ENCODE data around the gene NDUFA6. TPM values are rescaled to one million over a fixed set of nuclear protein-coding genes. Genes with fewer than 3 reads are reported as not detected.

NDUFA6 gene
- total RNA-seq, 3 donors from 2014 or later = 37.3 to 61.1 (median 45.2) TPM

DNA sequence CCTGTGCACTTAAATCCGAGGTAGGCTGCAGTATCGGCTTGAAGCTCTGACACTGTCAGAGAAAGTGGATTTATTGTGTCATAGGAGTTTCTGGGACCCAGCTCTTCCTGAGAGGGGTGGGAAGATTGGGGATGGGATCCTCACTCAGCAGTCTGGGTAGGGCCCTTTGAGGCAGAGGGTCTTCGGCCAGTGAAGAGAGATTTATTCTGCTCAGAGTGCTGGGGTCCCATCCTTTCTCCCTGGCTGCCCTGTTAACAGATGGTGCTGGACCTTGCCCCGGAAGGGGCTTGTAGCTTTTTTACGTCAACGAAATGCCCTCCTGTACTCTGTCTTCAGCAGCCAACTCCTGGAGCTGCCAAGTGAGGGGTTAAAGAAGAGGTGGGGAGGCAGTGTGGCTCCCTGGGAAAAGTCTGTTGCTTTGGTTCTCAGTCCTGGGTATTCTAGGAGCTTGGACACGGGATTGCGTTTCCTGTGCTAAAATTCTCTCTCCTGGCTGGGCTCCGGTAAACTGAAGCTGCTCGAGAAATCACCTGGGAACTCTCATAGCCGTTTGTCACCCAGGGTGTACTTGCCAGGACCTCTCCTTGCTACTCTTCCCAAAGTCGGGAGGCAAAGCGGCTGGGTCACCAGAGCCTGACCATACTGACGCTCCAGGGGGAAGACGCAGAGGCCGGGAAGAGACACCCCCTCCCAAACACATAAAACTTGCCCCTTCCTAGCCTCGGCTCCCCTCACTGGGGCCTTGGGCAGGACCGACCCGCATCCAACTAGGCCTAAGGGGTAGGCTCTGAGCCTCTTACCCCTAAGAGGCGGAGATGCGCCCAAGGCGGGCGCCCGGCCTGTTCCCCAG lies 11.9 kb downstream of the NDUFA6 start:
- intact Hi-C loops (cut with DNase I; ENCODE audit: low total_unique reads) = no loop called here
- TF ChIP-seq POLR2A (IDR thresholded peaks at IDR 0.05) = no peak
- no peak for TF ChIP-seq POLR2AphosphoS5 (IDR thresholded peaks at IDR 0.05)
- TF ChIP-seq, protein P1, sequence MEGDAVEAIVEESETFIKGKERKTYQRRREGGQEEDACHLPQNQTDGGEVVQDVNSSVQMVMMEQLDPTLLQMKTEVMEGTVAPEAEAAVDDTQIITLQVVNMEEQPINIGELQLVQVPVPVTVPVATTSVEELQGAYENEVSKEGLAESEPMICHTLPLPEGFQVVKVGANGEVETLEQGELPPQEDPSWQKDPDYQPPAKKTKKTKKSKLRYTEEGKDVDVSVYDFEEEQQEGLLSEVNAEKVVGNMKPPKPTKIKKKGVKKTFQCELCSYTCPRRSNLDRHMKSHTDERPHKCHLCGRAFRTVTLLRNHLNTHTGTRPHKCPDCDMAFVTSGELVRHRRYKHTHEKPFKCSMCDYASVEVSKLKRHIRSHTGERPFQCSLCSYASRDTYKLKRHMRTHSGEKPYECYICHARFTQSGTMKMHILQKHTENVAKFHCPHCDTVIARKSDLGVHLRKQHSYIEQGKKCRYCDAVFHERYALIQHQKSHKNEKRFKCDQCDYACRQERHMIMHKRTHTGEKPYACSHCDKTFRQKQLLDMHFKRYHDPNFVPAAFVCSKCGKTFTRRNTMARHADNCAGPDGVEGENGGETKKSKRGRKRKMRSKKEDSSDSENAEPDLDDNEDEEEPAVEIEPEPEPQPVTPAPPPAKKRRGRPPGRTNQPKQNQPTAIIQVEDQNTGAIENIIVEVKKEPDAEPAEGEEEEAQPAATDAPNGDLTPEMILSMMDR (IDR thresholded peaks at IDR 0.05) = no peak
- peak in 1 of 2 donors; percentile 50 for DNase-seq (ENCODE audit: low spot score in 2 of 2)
- H3K9me3 ChIP-seq = no peaks in the 10 kb centered on the region
- H3K36me3 ChIP-seq = no peaks in the 10 kb centered on the region
- H3K27ac ChIP-seq = peak overlapping the region; percentile 99 to 100
- H3K27me3 ChIP-seq = no peaks in the 10 kb centered on the region
- peaks cover 15 to 17% of the 10 kb centered on the region in 2 donors for H3K4me1 ChIP-seq
- H3K4me3 ChIP-seq = peak overlapping the region; percentile 57 to 73 (median 63)

DNA sequence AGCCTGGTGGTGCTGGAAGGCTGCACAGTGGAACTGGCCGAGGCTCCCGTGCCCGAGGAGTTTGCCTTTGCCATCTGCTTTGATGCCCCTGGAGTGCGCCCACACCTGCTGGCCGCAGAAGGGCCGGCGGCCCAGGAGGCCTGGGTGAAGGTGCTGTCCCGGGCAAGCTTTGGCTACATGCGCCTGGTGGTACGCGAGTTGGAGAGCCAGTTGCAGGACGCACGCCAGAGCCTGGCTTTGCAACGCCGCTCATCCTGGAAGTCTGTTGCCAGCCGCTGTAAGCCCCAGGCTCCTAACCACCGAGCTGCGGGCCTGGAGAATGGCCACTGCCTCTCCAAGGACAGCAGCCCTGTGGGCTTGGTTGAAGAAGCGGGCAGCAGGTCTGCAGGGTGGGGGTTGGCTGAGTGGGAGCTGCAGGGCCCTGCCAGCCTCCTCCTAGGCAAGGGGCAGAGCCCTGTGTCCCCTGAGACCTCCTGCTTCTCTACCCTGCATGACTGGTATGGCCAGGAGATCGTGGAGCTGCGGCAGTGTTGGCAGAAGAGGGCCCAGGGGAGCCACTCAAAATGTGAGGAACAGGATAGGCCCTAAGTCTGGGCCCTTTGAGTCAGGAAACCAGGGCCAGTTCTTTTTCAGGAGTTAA lies 13.0 kb downstream of the NDUFA6 start:
- Histone ChIP-seq H3K36me3 (no peaks in the 10 kb centered on the region), H3K27ac (peak overlapping the region; percentile 99 to 100), H3K4me3 (no peak overlapping the region), H3K27me3 (no peaks in the 10 kb centered on the region), H3K9me3 (no peaks in the 10 kb centered on the region), H3K4me1 (peaks cover 17% of the 10 kb centered on the region in 2 donors)
- TF ChIP-seq, protein P1 (IDR thresholded peaks at IDR 0.05) = no peak
- TF ChIP-seq POLR2A (IDR thresholded peaks at IDR 0.05) (no peak), POLR2AphosphoS5 (IDR thresholded peaks at IDR 0.05) (no peak)
- DNase-seq (ENCODE audit: low spot score in 2 of 2) = no peak
- intact Hi-C loops (cut with DNase I; ENCODE audit: low total_unique reads) = no loop called here

DNA sequence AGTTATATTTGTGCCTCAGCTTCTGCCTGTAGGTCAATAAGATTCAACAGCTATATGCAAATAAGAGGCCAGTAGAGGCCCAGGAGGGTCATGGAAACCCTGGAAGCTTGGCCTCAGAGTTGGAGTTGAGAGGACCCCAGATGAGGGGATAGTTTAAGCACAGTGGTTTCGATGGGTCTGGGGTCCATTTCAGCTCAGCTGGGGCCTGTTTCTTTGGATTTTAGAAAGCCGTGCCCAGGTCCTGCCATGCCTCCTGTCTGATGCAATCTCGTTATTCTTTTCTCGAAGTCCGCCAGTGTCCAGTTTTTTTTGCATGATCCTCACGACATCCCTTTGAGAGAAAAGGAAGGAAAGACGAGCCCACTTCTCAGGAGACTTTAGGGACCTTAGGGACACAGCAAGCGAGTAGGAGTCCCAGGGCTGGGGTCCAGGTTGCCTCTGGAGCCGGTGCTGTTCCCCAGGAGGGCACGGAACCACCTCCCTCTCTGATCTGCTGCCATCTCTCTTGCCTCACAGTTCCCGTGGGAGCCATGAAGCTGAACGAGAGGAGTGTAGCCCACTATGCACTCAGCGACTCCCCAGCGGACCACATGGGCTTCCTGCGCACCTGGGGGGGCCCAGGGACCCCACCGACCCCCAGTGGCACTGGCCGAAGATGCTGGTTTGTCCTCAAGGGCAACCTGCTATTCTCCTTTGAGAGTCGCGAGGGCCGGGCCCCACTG lies 13.6 kb downstream of the NDUFA6 start:
- no peak for DNase-seq (ENCODE audit: low spot score in 2 of 2)
- Histone ChIP-seq H3K36me3 (no peaks in the 10 kb centered on the region), H3K4me3 (no peak overlapping the region), H3K27me3 (no peaks in the 10 kb centered on the region), H3K27ac (peak overlapping the region; percentile 99 to 100), H3K4me1 (peaks cover 17% of the 10 kb centered on the region in 2 donors), H3K9me3 (no peaks in the 10 kb centered on the region)
- intact Hi-C loops (cut with DNase I; ENCODE audit: low total_unique reads) = no loop called here
- TF ChIP-seq POLR2A (IDR thresholded peaks at IDR 0.05) = no peak
- no peak for TF ChIP-seq POLR2AphosphoS5 (IDR thresholded peaks at IDR 0.05)
- TF ChIP-seq, protein P1 (IDR thresholded peaks at IDR 0.05) = no peak

GRCh38 chr22:42074846-42075676 lies 15.5 kb downstream of the NDUFA6 start:
- intact Hi-C loops (cut with DNase I; ENCODE audit: low total_unique reads) = no loop called here
- Histone ChIP-seq H3K9me3 (no peaks in the 10 kb centered on the region), H3K27me3 (no peaks in the 10 kb centered on the region), H3K4me3 (peak overlapping the region; percentile 70 to 86 (median 82)), H3K27ac (peak overlapping the region; percentile 88 to 96), H3K36me3 (no peaks in the 10 kb centered on the region), H3K4me1 (peaks cover 13 to 17% of the 10 kb centered on the region in 2 donors)
- no peak for DNase-seq (ENCODE audit: low spot score in 2 of 2)
- TF ChIP-seq POLR2A (IDR thresholded peaks at IDR 0.05) (no peak), POLR2AphosphoS5 (IDR thresholded peaks at IDR 0.05) (no peak)
- TF ChIP-seq, protein P1 (IDR thresholded peaks at IDR 0.05) = peak in 1 of 3 donors; percentile 8
